ENCODE measurements around the gene BEND3. TPM values are rescaled to one million over a fixed set of nuclear protein-coding genes. Genes with fewer than 3 reads are reported as not detected.

Gene BEND3
- total and polyA plus RNA-seq, 4 donors: 0.13 to 1.6 (median 0.88) TPM

- no peaks in the 10 kb centered on the region for H3K36me3 ChIP-seq (ENCODE audit: control insufficient read depth in 1 of 2, insufficient read depth in 2 of 2, low read length in 1 of 2)
- DNase-seq (no peak), ATAC-seq (ENCODE audit: low FRiP score) (no peak)
- H3K4me1 ChIP-seq (ENCODE audit: control insufficient read depth in 1 of 2, insufficient read depth in 2 of 2, low read length in 2 of 2): no peaks in the 10 kb centered on the region
- no peaks in the 10 kb centered on the region for H3K27me3 ChIP-seq (ENCODE audit: control insufficient read depth in 1 of 2, insufficient read depth in 2 of 2, low read length in 1 of 2)
- no peak overlapping the region for H3K4me3 ChIP-seq (ENCODE audit: low read length in 2 of 2)
- no peaks in the 10 kb centered on the region for H3K9me3 ChIP-seq (ENCODE audit: control insufficient read depth, low read length)
- intact Hi-C loops (cut with DNase I): no loop called here
- 87 to 88% methylated on average over 9 of the region's 9 CpGs for WGBS, 2 donors
- H3K27ac ChIP-seq (ENCODE audit: low read depth in 1 of 2, low read length in 2 of 2): no peak overlapping the region
These were observed 48.3 kb downstream of the BEND3 start for GRCh38 chr6:107066697-107067659.

GRCh38 chr6:107064579-107065065 lies 50.7 kb downstream of the BEND3 start:
- no peak for DNase-seq
- no peak for ATAC-seq (ENCODE audit: low FRiP score)
- intact Hi-C loops (cut with DNase I): no loop called here
- no peak overlapping the region for H3K4me3 ChIP-seq (ENCODE audit: low read length in 2 of 2)
- no peaks in the 10 kb centered on the region for H3K4me1 ChIP-seq (ENCODE audit: control insufficient read depth in 1 of 2, insufficient read depth in 2 of 2, low read length in 2 of 2)
- no peak overlapping the region for H3K27ac ChIP-seq (ENCODE audit: low read depth in 1 of 2, low read length in 2 of 2)
- no peaks in the 10 kb centered on the region for H3K9me3 ChIP-seq (ENCODE audit: control insufficient read depth, low read length)
- 52 to 58% methylated on average over 6 of the region's 6 CpGs for WGBS, 2 donors
- no peaks in the 10 kb centered on the region for H3K36me3 ChIP-seq (ENCODE audit: control insufficient read depth in 1 of 2, insufficient read depth in 2 of 2, low read length in 1 of 2)
- no peaks in the 10 kb centered on the region for H3K27me3 ChIP-seq (ENCODE audit: control insufficient read depth in 1 of 2, insufficient read depth in 2 of 2, low read length in 1 of 2)

- DNase-seq (no peak), ATAC-seq (ENCODE audit: low FRiP score) (no peak)
- H3K4me1 ChIP-seq (ENCODE audit: control insufficient read depth in 1 of 2, insufficient read depth in 2 of 2, low read length in 2 of 2): no peaks in the 10 kb centered on the region
- H3K27me3 ChIP-seq (ENCODE audit: control insufficient read depth in 1 of 2, insufficient read depth in 2 of 2, low read length in 1 of 2): no peaks in the 10 kb centered on the region
- H3K36me3 ChIP-seq (ENCODE audit: control insufficient read depth in 1 of 2, insufficient read depth in 2 of 2, low read length in 1 of 2): no peaks in the 10 kb centered on the region
- intact Hi-C loops (cut with DNase I): no loop called here
- 94 to 100% methylated on average over 3 of the region's 3 CpGs for WGBS, 2 donors
- H3K9me3 ChIP-seq (ENCODE audit: control insufficient read depth, low read length): no peaks in the 10 kb centered on the region
- no peak overlapping the region for H3K4me3 ChIP-seq (ENCODE audit: low read length in 2 of 2)
- H3K27ac ChIP-seq (ENCODE audit: low read depth in 1 of 2, low read length in 2 of 2): no peak overlapping the region
These were observed 52.6 kb downstream of the BEND3 start for GRCh38 chr6:107062691-107063090.

GRCh38 chr6:107061125-107062020 lies 53.9 kb downstream of the BEND3 start:
- Histone ChIP-seq H3K27ac (ENCODE audit: low read depth in 1 of 2, low read length in 2 of 2) (no peak overlapping the region), H3K4me3 (ENCODE audit: low read length in 2 of 2) (no peak overlapping the region), H3K9me3 (ENCODE audit: control insufficient read depth, low read length) (no peaks in the 10 kb centered on the region), H3K27me3 (ENCODE audit: control insufficient read depth in 1 of 2, insufficient read depth in 2 of 2, low read length in 1 of 2) (no peaks in the 10 kb centered on the region), H3K36me3 (ENCODE audit: control insufficient read depth in 1 of 2, insufficient read depth in 2 of 2, low read length in 1 of 2) (no peaks in the 10 kb centered on the region), H3K4me1 (ENCODE audit: control insufficient read depth in 1 of 2, insufficient read depth in 2 of 2, low read length in 2 of 2) (no peaks in the 10 kb centered on the region)
- no peak for DNase-seq
- intact Hi-C loops (cut with DNase I): no loop called here
- 38 to 40% methylated on average over 14 of the region's 14 CpGs for WGBS, 2 donors
- ATAC-seq (ENCODE audit: low FRiP score): no peak

- 83 to 85% methylated on average over 6 of the region's 6 CpGs for WGBS, 2 donors
- DNase-seq (no peak), ATAC-seq (ENCODE audit: low FRiP score) (no peak)
- Histone ChIP-seq H3K4me1 (ENCODE audit: control insufficient read depth in 1 of 2, insufficient read depth in 2 of 2, low read length in 2 of 2) (no peaks in the 10 kb centered on the region), H3K36me3 (ENCODE audit: control insufficient read depth in 1 of 2, insufficient read depth in 2 of 2, low read length in 1 of 2) (no peaks in the 10 kb centered on the region), H3K27ac (ENCODE audit: low read depth in 1 of 2, low read length in 2 of 2) (no peak overlapping the region), H3K9me3 (ENCODE audit: control insufficient read depth, low read length) (no peaks in the 10 kb centered on the region), H3K27me3 (ENCODE audit: control insufficient read depth in 1 of 2, insufficient read depth in 2 of 2, low read length in 1 of 2) (no peaks in the 10 kb centered on the region), H3K4me3 (ENCODE audit: low read length in 2 of 2) (no peak overlapping the region)
- intact Hi-C loops (cut with DNase I): no loop called here
These were observed 54.6 kb downstream of the BEND3 start for GRCh38 chr6:107060704-107061103.

GRCh38 chr6:107059606-107060005 lies 55.7 kb downstream of the BEND3 start:
- ATAC-seq (ENCODE audit: low FRiP score) (no peak), DNase-seq (no peak)
- intact Hi-C loops (cut with DNase I): no loop called here
- no peaks in the 10 kb centered on the region for H3K36me3 ChIP-seq (ENCODE audit: control insufficient read depth in 1 of 2, insufficient read depth in 2 of 2, low read length in 1 of 2)
- no peaks in the 10 kb centered on the region for H3K9me3 ChIP-seq (ENCODE audit: control insufficient read depth, low read length)
- H3K27me3 ChIP-seq (ENCODE audit: control insufficient read depth in 1 of 2, insufficient read depth in 2 of 2, low read length in 1 of 2): no peaks in the 10 kb centered on the region
- WGBS, 2 donors: 85 to 86% methylated on average over 4 of the region's 4 CpGs
- H3K4me3 ChIP-seq (ENCODE audit: low read length in 2 of 2): no peak overlapping the region
- H3K4me1 ChIP-seq (ENCODE audit: control insufficient read depth in 1 of 2, insufficient read depth in 2 of 2, low read length in 2 of 2): no peaks in the 10 kb centered on the region
- no peak overlapping the region for H3K27ac ChIP-seq (ENCODE audit: low read depth in 1 of 2, low read length in 2 of 2)

GRCh38 chr6:107057679-107058078 lies 57.6 kb downstream of the BEND3 start:
- Histone ChIP-seq H3K27ac (ENCODE audit: low read depth in 1 of 2, low read length in 2 of 2) (no peak overlapping the region), H3K4me3 (ENCODE audit: low read length in 2 of 2) (no peak overlapping the region), H3K9me3 (ENCODE audit: control insufficient read depth, low read length) (no peaks in the 10 kb centered on the region), H3K27me3 (ENCODE audit: control insufficient read depth in 1 of 2, insufficient read depth in 2 of 2, low read length in 1 of 2) (no peaks in the 10 kb centered on the region), H3K4me1 (ENCODE audit: control insufficient read depth in 1 of 2, insufficient read depth in 2 of 2, low read length in 2 of 2) (no peaks in the 10 kb centered on the region), H3K36me3 (ENCODE audit: control insufficient read depth in 1 of 2, insufficient read depth in 2 of 2, low read length in 1 of 2) (no peaks in the 10 kb centered on the region)
- no peak for ATAC-seq (ENCODE audit: low FRiP score)
- 35 to 86% methylated on average over 2 of the region's 2 CpGs for WGBS, 2 donors
- DNase-seq: no peak
- intact Hi-C loops (cut with DNase I): no loop called here

GRCh38 chr6:107056796-107057195 lies 58.5 kb downstream of the BEND3 start:
- Histone ChIP-seq H3K4me1 (ENCODE audit: control insufficient read depth in 1 of 2, insufficient read depth in 2 of 2, low read length in 2 of 2) (no peaks in the 10 kb centered on the region), H3K36me3 (ENCODE audit: control insufficient read depth in 1 of 2, insufficient read depth in 2 of 2, low read length in 1 of 2) (no peaks in the 10 kb centered on the region), H3K27ac (ENCODE audit: low read depth in 1 of 2, low read length in 2 of 2) (no peak overlapping the region), H3K27me3 (ENCODE audit: control insufficient read depth in 1 of 2, insufficient read depth in 2 of 2, low read length in 1 of 2) (no peaks in the 10 kb centered on the region), H3K9me3 (ENCODE audit: control insufficient read depth, low read length) (no peaks in the 10 kb centered on the region), H3K4me3 (ENCODE audit: low read length in 2 of 2) (no peak overlapping the region)
- intact Hi-C loops (cut with DNase I): no loop called here
- WGBS, 2 donors: 66 to 67% methylated on average over 2 of the region's 2 CpGs
- DNase-seq (no peak), ATAC-seq (ENCODE audit: low FRiP score) (no peak)
